ENCODE data around the gene DPH1. TPM values are rescaled to one million over a fixed set of nuclear protein-coding genes. Genes with fewer than 3 reads are reported as not detected.

The DPH1 gene
- polyA plus RNA-seq, 1 of the 3 experiments (the other 2 are of a cell fraction), result 36.2 TPM

DNA sequence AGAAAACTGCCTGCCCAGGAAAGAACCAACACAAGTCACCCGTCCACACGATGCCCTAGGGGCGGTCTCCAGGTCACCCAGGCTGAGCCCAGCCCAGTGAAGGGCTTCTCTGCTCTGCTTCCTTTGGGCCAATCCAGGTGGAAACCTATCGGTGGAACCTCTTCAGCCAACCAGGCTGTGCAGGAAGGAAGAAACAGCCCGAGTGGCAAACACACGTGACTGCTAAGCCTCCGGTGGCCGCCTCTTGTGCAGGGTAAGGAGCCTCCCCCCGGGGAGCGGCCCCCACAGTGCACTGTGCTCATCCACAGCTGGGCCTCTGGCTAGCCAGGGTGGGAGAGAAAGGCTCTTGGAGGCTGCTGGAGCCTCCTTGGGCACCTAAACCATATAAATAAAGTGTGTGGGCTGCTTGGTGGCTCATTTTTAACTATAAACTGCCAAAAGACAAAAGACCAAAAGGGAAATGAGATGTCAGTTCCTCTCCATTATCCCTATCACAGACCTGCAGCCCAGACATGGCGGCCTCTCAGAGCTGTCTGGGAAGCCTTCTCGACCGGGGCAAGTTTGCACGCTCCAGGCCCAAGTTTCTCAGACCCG is 7.2 kb upstream of the DPH1 start (continued):
- TF ChIP-seq SIN3A (IDR thresholded peaks at IDR 0.05; ENCODE audit: borderline replicate concordance, low read depth, low read length) (no peak), RCOR1 (IDR thresholded peaks at IDR 0.05; ENCODE audit: low read length) (no peak), RAD21 (IDR thresholded peaks at IDR 0.05; ENCODE audit: low read length) (no peak), RXRA (IDR thresholded peaks at IDR 0.05; ENCODE audit: borderline replicate concordance, low read depth) (no peak)

DNA sequence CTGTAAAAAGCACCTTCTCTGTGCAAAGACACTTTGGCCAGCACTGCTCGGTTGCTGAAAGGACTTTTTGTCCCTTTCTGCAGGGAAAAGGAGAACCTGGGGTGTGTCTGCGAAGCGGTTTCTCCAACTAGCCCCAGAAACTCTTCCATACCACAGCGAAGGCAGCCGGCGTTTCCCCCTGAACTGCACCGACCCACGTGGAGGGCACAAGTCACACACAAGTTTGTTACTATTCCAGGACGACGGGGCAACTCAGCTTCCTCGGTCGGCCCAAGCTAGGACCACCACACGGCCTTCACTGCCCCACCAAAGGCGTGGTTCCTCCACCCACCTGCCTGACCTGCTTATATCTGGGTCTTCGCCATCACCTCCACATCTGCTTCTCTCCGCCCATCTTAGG is 6.7 kb upstream of the DPH1 start:
- Histone ChIP-seq H3K27ac (ENCODE audit: low read depth in 2 of 2, low read length in 1 of 2) (no peak overlapping the region), H3K79me2 (ENCODE audit: insufficient read depth) (no peaks in the 10 kb centered on the region), H3K36me3 (replicated peaks in 1 of 2; ENCODE audit: control insufficient read depth in 1 of 2, insufficient read depth in 2 of 2, low read length in 1 of 2) (no peaks in the 10 kb centered on the region), H3K27me3 (ENCODE audit: insufficient read depth) (peaks cover 45% of the 10 kb centered on the region), H3K4me3 (ENCODE audit: low read depth in 2 of 2, low read length in 1 of 2) (no peak overlapping the region), H2AFZ (ENCODE audit: low read depth) (no peak overlapping the region), H3K9me2 (no peaks in the 10 kb centered on the region), H3F3A (replicated peaks; ENCODE audit: insufficient read depth) (no peaks in the 10 kb centered on the region), H3K4me2 (no peak overlapping the region), H3K9me3 (no peaks in the 10 kb centered on the region), H3K4me1 (ENCODE audit: control insufficient read depth in 1 of 2, insufficient read depth in 2 of 2, low read depth in 1 of 2, low read length in 1 of 2) (peaks cover 0 to 7% of the 10 kb centered on the region in 2 experiments; a peak in 1 of 4 replicates), H3K9ac (no peak overlapping the region), H4K20me1 (ENCODE audit: insufficient read depth) (no peaks in the 10 kb centered on the region)
- POLR2A ChIA-PET, result no interaction called here
- no peak for TF ChIP-seq MEF2A (IDR thresholded peaks at IDR 0.05; ENCODE audit: borderline replicate concordance, low read depth)
- TF ChIP-seq NFIC (IDR thresholded peaks at IDR 0.05; ENCODE audit: borderline replicate concordance), result no peak
- no peak for TF ChIP-seq EZH2phosphoT487 (IDR thresholded peaks at IDR 0.05; ENCODE audit: borderline replicate concordance, low read depth)
- TF ChIP-seq TEAD4 (IDR thresholded peaks at IDR 0.05; ENCODE audit: borderline replicate concordance, insufficient read depth), result no peak
- no peak for TF ChIP-seq RCOR1 (IDR thresholded peaks at IDR 0.05; ENCODE audit: low read length)
- TF ChIP-seq, protein P1, sequence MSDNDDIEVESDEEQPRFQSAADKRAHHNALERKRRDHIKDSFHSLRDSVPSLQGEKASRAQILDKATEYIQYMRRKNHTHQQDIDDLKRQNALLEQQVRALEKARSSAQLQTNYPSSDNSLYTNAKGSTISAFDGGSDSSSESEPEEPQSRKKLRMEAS (IDR thresholded peaks at IDR 0.05; ENCODE audit: low read depth), result no peak
- no peak for TF ChIP-seq RAD21 (IDR thresholded peaks at IDR 0.05; ENCODE audit: low read length)
- TF ChIP-seq MXI1 (IDR thresholded peaks at IDR 0.05; ENCODE audit: low read depth, low read length), result no peak
- TF ChIP-seq SIN3A (IDR thresholded peaks at IDR 0.05; ENCODE audit: borderline replicate concordance, low read depth, low read length), result no peak
- TF ChIP-seq FOSL2 (IDR thresholded peaks at IDR 0.05; ENCODE audit: borderline replicate concordance, low read depth), result no peak
- TF ChIP-seq, protein P2, sequence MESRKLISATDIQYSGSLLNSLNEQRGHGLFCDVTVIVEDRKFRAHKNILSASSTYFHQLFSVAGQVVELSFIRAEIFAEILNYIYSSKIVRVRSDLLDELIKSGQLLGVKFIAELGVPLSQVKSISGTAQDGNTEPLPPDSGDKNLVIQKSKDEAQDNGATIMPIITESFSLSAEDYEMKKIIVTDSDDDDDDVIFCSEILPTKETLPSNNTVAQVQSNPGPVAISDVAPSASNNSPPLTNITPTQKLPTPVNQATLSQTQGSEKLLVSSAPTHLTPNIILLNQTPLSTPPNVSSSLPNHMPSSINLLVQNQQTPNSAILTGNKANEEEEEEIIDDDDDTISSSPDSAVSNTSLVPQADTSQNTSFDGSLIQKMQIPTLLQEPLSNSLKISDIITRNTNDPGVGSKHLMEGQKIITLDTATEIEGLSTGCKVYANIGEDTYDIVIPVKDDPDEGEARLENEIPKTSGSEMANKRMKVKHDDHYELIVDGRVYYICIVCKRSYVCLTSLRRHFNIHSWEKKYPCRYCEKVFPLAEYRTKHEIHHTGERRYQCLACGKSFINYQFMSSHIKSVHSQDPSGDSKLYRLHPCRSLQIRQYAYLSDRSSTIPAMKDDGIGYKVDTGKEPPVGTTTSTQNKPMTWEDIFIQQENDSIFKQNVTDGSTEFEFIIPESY (IDR thresholded peaks at IDR 0.05; ENCODE audit: borderline replicate concordance, low read depth), result no peak
- TF ChIP-seq ELF1 (IDR thresholded peaks at IDR 0.05), result no peak
- TF ChIP-seq EP300 (IDR thresholded peaks at IDR 0.05; ENCODE audit: borderline replicate concordance in 1 of 2, low read depth in 1 of 2, low read length in 1 of 2), result no peak
- DNase-seq, result no peak
- CTCF ChIA-PET, result interaction anchor here (0.9 to 8.6 kb wide), 6 partner anchors 83 to 263 kb away, joined by 3 to 197 read pairs (median 4); no protein-coding TSS in a partner anchor
- WGBS (ENCODE audit: low lambda C conversion rate), result 68% methylated on average over 16 of the region's 16 CpGs

Data from SK-N-SH (cell line).